ENCODE measurements around the gene MRPS14.
"Not testable (repeated sequence)": the region's sequence is repeated elsewhere in the genome, so short reads cannot be mapped to it uniquely, and the experiment has no call there.

Gene MRPS14

GRCh38 chr1:175023043-175023921 lies at the start of gene MRPS14:
TSS of gene MRPS14 (minus strand) at chr1:175023425. CDS start at chr1:175023408, 17 bp downstream.
- peak; percentile 99 for DNase-seq

DNA sequence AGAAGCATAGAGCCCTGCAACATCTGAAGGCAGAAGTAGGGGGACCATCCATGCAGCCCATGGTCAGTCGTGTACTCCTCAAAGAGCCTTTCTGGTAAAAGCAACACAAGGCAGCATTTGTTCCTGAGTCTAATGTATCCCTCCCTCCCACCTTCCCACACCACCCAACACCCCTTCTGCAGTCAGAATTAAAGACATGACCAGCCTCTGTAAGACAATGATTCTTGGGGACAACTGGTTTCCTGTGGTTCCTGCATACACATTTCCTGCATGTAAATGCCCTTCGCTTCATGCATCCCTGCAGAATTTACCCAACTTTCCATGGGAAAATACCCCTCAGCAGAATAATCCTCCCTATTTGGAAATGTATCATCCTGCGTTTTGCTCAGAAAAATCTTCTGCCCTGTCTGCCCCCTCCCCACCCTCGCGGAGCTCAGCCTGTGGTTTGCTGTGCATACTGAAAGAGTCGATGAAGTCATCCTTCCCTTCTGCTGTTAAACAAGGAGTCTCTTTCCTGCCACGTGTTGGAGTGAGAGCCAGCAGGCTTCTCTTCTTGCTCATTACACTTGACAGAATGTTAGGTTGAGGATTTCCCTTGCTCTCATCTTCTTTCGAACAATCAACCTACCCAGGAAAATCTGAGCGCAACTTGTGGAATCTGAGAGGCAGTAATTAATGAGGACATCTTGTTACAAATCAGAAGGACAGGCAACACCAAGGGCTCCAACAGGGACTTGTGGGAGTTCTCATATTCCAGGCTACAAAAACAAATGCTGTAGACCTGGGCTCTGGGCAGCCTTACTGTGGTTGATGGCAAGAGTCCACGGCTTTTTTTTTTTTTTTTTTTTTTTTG lies 49.1 kb upstream of the MRPS14 start:
- DNase-seq: no peak

- no peak for DNase-seq
Observed at GRCh38 chr1:175071276-175071943, 48.2 kb upstream of the MRPS14 start.

DNA sequence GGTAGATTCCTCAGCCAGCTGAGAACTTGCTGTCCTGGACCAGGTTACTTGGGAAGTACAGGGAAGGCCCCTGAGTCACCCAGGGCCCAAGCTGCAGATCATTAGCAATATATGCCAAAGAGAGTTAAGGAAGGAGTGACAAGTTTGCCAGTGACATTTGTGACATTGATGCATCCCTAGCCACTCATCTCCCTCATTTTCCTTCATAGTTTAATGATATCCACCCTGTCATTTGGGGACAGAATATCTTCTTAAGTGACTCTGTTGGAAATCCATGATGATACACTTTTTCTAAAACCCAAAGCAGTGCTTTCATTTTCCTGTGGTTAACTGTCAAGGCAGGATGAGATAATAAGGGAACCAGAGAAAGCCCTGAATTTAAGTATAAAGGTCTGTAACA lies 47.6 kb upstream of the MRPS14 start:
- DNase-seq: no peak

- DNase-seq: no peak
Observed at GRCh38 chr1:175067362-175068106, 44.3 kb upstream of the MRPS14 start, which contains the start of gene TNN. TSS of gene TNN (plus strand) at chr1:175067833. CDS start at chr1:175077419, 9,586 bp downstream.

- no peak for DNase-seq
Observed at GRCh38 chr1:175062858-175063257, 39.6 kb upstream of the MRPS14 start.

DNA sequence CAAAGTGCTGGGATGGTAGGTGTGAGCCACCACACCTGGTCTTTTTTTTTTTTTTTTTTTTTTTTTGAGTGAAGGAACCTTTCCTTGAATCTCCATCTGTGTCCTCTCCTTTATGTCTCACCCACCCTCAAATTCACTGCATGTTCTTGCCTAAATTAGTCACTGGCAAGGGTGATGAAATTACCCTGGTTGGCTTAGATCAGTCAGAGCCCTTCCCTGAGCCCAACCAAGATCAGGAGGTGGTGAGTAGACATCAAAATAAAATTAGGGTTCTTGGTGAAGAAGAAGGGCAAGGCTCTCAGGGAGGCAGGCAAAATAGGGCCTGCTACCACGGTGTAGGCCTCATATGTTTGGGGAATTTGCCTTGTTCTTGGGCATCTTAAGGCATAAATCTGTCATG lies 39.1 kb upstream of the MRPS14 start:
- DNase-seq: no peak

GRCh38 chr1:175054736-175055135 lies 31.5 kb upstream of the MRPS14 start:
- no peak for DNase-seq

DNA sequence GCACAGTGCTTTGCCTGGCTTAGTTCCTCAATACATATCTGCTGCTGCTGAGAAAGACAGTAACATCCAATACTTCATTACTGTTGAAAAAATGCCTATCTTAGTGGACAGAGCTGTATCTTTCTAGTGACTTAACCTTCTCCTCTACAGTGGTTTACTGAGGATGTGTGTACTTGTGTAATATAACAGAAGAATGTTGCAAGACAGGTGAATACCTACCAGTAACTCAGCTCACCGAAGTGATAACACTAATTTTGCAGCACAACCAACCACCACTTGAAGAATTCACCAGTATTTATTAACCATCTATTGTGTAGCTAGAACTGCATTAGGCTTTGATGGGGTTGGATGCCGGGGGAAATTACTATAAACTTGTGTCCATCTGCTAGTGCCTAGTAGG lies 27.8 kb upstream of the MRPS14 start:
- DNase-seq: no peak

DNA sequence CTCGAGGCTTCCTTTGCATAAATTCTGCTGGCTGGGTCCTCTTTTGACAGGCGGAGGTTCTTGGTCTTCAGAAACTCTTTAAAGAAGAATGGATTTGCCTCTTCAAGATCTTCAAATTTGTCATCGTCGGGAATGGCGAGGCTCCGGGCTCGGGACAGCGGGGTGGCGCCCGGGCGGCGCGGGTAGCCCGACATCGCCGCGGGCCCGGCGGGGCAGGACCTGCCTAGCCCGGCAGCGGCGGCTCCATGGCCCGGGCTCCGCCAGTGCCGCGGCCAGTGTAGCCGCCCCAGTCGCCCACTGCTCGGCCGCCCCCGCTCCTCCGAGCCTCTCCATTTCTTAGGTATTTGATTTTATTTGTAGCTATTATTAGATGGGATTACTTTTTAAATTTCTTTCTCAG lies 22.3 kb upstream of the MRPS14 start:
- DNase-seq: no peak

DNA sequence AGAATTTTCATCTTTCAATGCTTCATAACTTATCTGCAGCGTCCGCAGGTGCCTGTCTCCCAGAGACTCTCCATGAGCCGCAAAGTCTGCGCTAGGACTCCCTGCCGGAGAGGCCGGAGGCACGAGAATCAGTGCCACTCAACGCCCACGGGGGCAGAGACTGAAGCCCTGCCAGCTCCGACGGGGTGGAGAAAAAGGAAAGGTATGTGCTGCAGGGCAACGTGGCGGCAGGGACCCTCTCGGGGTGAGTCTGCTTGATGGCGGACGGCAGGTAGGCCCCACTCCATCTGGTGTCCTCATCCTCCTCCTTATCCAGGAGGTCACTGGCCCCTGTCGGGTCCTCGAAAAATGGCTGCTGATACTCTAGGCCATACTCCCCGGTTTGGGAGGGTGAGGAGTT lies 21.9 kb upstream of the MRPS14 start:
- no peak for DNase-seq

GRCh38 chr1:175044591-175044990 lies 21.4 kb upstream of the MRPS14 start:
- not testable (repeated sequence) for DNase-seq

- no peak for DNase-seq
Observed at GRCh38 chr1:175043824-175044223, 20.6 kb upstream of the MRPS14 start.

GRCh38 chr1:175042650-175043049 lies 19.4 kb upstream of the MRPS14 start:
- no peak for DNase-seq

DNA sequence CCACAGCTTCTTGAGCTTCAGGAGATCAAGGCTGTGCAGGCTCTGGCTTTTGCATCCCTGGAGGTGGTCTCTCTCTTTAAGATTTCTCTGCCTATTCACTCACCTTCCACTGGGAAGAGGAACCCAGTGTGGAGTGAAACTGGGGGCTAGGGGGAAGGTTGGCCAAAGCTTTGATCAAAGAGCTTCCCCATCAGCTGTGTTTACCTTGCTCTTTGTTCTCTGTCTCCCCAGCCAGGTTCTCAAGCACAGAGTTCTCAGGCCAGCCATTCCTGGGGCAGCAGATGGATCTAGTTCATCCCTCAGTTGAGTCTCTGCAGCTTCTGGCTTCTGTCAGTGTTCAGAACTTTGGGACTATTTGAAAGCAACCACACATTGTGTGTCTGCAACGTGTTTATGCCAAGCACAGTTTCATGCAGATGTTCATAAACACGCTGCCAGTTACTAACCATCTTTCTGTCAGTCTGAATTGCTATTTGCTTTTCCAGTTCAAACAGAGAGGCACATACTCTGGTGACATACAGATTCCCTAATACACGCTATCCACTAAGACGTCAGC lies 17.2 kb upstream of the MRPS14 start:
- no peak for DNase-seq

GRCh38 chr1:175037416-175037815 lies 14.2 kb upstream of the MRPS14 start:
- no peak for DNase-seq

DNA sequence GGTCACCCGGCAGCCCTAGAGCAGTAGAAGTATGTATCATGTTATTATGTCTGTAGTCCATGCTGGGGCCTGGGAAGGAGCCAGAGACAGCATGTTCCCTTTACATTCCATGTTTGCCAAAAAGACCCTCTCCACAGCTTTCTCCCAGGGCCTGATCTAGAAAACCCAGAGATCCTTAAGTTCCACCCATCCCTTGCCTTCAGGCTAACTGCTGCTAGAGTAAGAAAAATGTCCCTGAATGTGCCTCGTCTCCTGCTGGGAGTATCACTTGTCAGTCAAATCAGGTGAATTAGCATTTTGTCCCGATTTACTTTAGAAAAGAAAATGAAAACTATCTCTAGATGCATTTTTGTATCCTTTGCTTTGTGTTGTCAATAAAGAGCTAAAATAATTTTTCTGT lies 13.3 kb upstream of the MRPS14 start:
- DNase-seq: no peak

DNA sequence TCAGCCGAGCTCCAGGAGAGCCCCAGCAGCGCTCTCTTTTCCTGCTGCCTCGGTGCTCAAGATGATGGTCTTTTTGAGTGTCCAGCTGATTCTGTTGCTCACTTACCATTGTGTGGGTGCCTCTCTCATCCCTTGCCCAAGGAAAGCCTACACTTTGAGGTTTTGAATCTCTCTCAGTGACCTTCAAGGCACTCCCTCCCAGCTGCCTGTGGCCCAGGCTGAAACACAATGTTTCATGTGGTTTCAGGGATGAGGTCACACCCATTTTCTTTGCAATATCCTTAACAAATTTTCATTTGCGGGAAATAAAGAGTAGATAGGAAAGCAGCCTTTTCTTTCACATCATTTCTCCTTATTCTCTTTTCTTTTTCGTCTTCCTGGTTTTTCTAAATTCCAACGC lies 12.6 kb upstream of the MRPS14 start:
- no peak for DNase-seq

- DNase-seq: no peak
Observed at GRCh38 chr1:175034775-175035174, 11.6 kb upstream of the MRPS14 start.

GRCh38 chr1:175033953-175034352 lies 10.7 kb upstream of the MRPS14 start:
- DNase-seq: no peak

GRCh38 chr1:175024773-175025172 lies 1.5 kb upstream of the MRPS14 start:
- DNase-seq: no peak

DNA sequence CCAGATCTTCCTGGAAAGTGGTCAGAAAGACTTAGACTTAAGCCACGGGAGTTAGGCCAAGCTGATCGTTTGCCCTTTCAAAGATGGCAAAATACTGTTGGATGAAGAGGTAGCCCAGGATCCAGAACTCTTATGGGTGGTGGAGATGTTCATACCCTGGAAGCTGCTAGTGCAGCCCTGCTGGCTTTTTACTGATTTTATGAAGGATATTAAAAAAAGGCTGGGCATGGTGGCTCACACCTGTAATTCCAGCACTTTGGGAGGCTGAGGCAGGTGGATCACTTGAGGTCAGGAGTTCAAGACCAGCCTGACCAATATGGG lies 657 bp upstream of the MRPS14 start:
- DNase-seq: not testable (repeated sequence)

All from activated T-cell treated with anti-CD3 and anti-CD28 coated beads for 4 hours (primary cell).